HCT116 (cell line): ENCODE measurements around the gene U2AF2. TPM values are rescaled to one million over a fixed set of nuclear protein-coding genes. Genes with fewer than 3 reads are reported as not detected.
A peak's percentile ranks its signal among the peaks of the same experiment; 100 is the strongest.

Experiments
- ATAC-seq: fragments of 200-7000 bp; cut with Tn5 transposase; 2 replicates; pipeline ENCODE4 v1.9.1; 2020; ENCODE audit warnings: mild to moderate bottlenecking, moderate library complexity
- BruUV-seq: library from RNA; stranded (reverse); fragments of 400-500 nt; replicated peaks from 2 replicates; lab custom pipeline; 2021; lab: Mats Ljungman, UMichigan
- CTCF ChIA-PET: fragments of 300-600 bp; sonication (Branson Sonifier 250); formaldehyde crosslinking; loops from one replicate; lab custom pipeline; 2021; ENCODE audit warnings: antibody characterized with exemption; lab: Charles Lee
- POLR2A ChIA-PET: fragments of 300-600, 350-600 bp; sonication (Branson Sonifier 250); formaldehyde crosslinking; loops from one replicate; lab custom pipeline; 2021; ENCODE audit warnings: antibody characterized with exemption; lab: Charles Lee
- RAD21 ChIA-PET, 2 experiments: fragments of 300-600 bp; sonication (Branson Sonifier 250); formaldehyde crosslinking; loops; one replicate each; lab custom pipeline; 2023; ENCODE audit warnings: low total read pairs in 2 of 2; ENCODE audit not compliant: uncharacterized antibody in 2 of 2, unreplicated experiment in 2 of 2, low non-redundant PET in 1 of 2; lab: Charles Lee
- DNase-seq: peaks from one replicate; pipeline ENCODE4 v3.0.0-alpha.2; 2010; ENCODE audit warnings: low read depth, low spot score
- H2AFZ ChIP-seq: fragments of 200-600 bp; shearing (Covaris generic), sonication (generic); 2 replicates; pipeline ENCODE4 v1.6.1; 2017; ENCODE audit warnings: low read depth, mixed run types, mixed read lengths, antibody characterized with exemption, low read length; ENCODE audit not compliant: poor library complexity, severe bottlenecking
- H3K27ac ChIP-seq: 2 replicates; pipeline ENCODE4 v1.5.1; 2012; ENCODE audit warnings: low read depth, low read length
- H3K27me3 ChIP-seq: fragments of 200-600 bp; sonication (generic); 2 replicates; pipeline ENCODE4 v1.6.1; 2016; ENCODE audit warnings: mixed run types, low read length, mixed read lengths; ENCODE audit not compliant: insufficient read depth
- H3K36me3 ChIP-seq, 2 experiments: fragments of 200-500 bp in 1 of 2; fragments of 200-600 bp in 1 of 2; sonication (Bioruptor generic) in 1 of 2; sonication (generic) in 1 of 2; 2 replicates each; pipeline versions ENCODE4 v1.5.1 to v1.6.1; 2014 to 2016; ENCODE audit warnings: low read length in 2 of 2, inconsistent platforms in 1 of 2, mixed read lengths in 1 of 2, mixed run types in 1 of 2; ENCODE audit not compliant: insufficient read depth in 2 of 2, control insufficient read depth in 1 of 2
- H3K4me1 ChIP-seq, 2 experiments: fragments of 200-600 bp in 1 of 2; sonication (generic) in 1 of 2; 2 replicates each; pipeline versions ENCODE4 v1.5.1 to v1.6.1; 2012 to 2017; ENCODE audit warnings: low read length in 2 of 2, inconsistent platforms in 1 of 2, mild to moderate bottlenecking in 1 of 2, mixed read lengths in 1 of 2, mixed run types in 1 of 2, moderate library complexity in 1 of 2; ENCODE audit not compliant: insufficient read depth in 2 of 2, control insufficient read depth in 1 of 2
- H3K4me2 ChIP-seq: fragments of 200-600 bp; sonication (generic); 2 replicates; pipeline ENCODE4 v1.6.1; 2017; ENCODE audit warnings: mixed run types, low read length, mixed read lengths
- H3K4me3 ChIP-seq, 2 experiments: fragments of 200-600 bp in 1 of 2; sonication (generic) in 1 of 2; replicated peaks in 1 of 2; 2 replicates each; pipeline ENCODE4 v1.5.1; 2011 to 2016; ENCODE audit warnings: low read length in 2 of 2, control low read depth in 1 of 2, low read depth in 1 of 2, mild to moderate bottlenecking in 1 of 2, mixed read lengths in 1 of 2, mixed run types in 1 of 2
- H3K79me2 ChIP-seq: fragments of 200-600 bp; sonication (generic); 2 replicates; pipeline ENCODE4 v1.6.1; 2017; ENCODE audit warnings: mild to moderate bottlenecking, mixed run types, low read length, moderate library complexity, mixed read lengths; ENCODE audit not compliant: insufficient read depth
- H3K9ac ChIP-seq: fragments of 200-600 bp; sonication (generic); 2 replicates; pipeline ENCODE4 v1.6.1; 2016; ENCODE audit warnings: low read length, mixed read lengths
- H3K9me2 ChIP-seq: fragments of 200-600 bp; sonication (generic), shearing (Covaris generic); 2 replicates; pipeline ENCODE4 v1.6.1; 2017; ENCODE audit warnings: mixed run types, mild to moderate bottlenecking, moderate library complexity; ENCODE audit not compliant: insufficient read depth
- H3K9me3 ChIP-seq, 2 experiments: fragments of 200-500 bp in 1 of 2; fragments of 200-600 bp in 1 of 2; sonication (Bioruptor generic) in 1 of 2; sonication (generic) in 1 of 2; 2 replicates each; pipeline ENCODE4 v1.6.1; 2014 to 2017; ENCODE audit warnings: low read length in 2 of 2, mixed read lengths in 2 of 2, inconsistent platforms in 1 of 2, low read depth in 1 of 2, mild to moderate bottlenecking in 1 of 2, mixed run types in 1 of 2, moderate library complexity in 1 of 2; ENCODE audit not compliant: control insufficient read depth in 1 of 2, insufficient read depth in 1 of 2
- H4K20me1 ChIP-seq: fragments of 200-600 bp; sonication (generic), shearing (Covaris generic); 2 replicates; pipeline ENCODE4 v1.6.1; 2017; ENCODE audit warnings: mixed run types, mild to moderate bottlenecking, moderate library complexity; ENCODE audit not compliant: insufficient read depth
- ATF3 ChIP-seq: IDR thresholded peaks from 2 replicates; pipeline ENCODE4 v1.6.1; 2012
- CEBPB ChIP-seq: IDR thresholded peaks from 2 replicates; pipeline ENCODE4 v1.6.1; 2012; ENCODE audit warnings: low read depth
- EGR1 ChIP-seq: IDR thresholded peaks from 2 replicates; pipeline ENCODE4 v1.6.1; 2012; ENCODE audit warnings: low read depth
- ELF1 ChIP-seq: IDR thresholded peaks from 2 replicates; pipeline ENCODE4 v1.6.1; 2012; ENCODE audit warnings: low read depth, borderline replicate concordance
- EZH2 ChIP-seq: fragments of 200-600 bp; sonication (generic); IDR thresholded peaks from 2 replicates; pipeline ENCODE4 v1.6.1; 2017; ENCODE audit warnings: antibody characterized with exemption, mixed run types
- FOSL1 ChIP-seq: IDR thresholded peaks from 2 replicates; pipeline ENCODE4 v1.6.1; 2012; ENCODE audit warnings: low read depth
- JUND ChIP-seq: IDR thresholded peaks from 2 replicates; pipeline ENCODE4 v1.6.1; 2012
- MAX ChIP-seq: IDR thresholded peaks from 2 replicates; pipeline ENCODE4 v1.6.1; 2012
- POLR2A ChIP-seq: IDR thresholded peaks from 2 replicates; pipeline ENCODE4 v1.7.0; 2011; ENCODE audit warnings: borderline replicate concordance; ENCODE audit not compliant: insufficient read depth, insufficient read length; ENCODE audit errors: extremely low read depth
- RAD21 ChIP-seq: IDR thresholded peaks from 2 replicates; pipeline ENCODE4 v1.6.1; 2012; ENCODE audit warnings: low read depth, mild to moderate bottlenecking
- REST ChIP-seq: IDR thresholded peaks from 2 replicates; pipeline ENCODE4 v1.6.1; 2012; ENCODE audit warnings: low read depth
- SP1 ChIP-seq: IDR thresholded peaks from 2 replicates; pipeline ENCODE4 v1.6.1; 2012; ENCODE audit warnings: low read depth
- SRF ChIP-seq: IDR thresholded peaks from 2 replicates; pipeline ENCODE4 v1.6.1; 2012; ENCODE audit warnings: low read depth
- YY1 ChIP-seq: IDR thresholded peaks from 2 replicates; pipeline ENCODE4 v1.6.1; 2011; ENCODE audit warnings: low read length, low read depth, moderate library complexity, mild to moderate bottlenecking; ENCODE audit not compliant: insufficient replicate concordance; ENCODE audit errors: extremely low read depth
- ZBTB33 ChIP-seq: IDR thresholded peaks from 2 replicates; pipeline ENCODE4 v1.6.1; 2011; ENCODE audit warnings: mild to moderate bottlenecking, low read length, moderate library complexity; ENCODE audit not compliant: insufficient replicate concordance; ENCODE audit errors: extremely low read depth
- ZFX ChIP-seq: fragments of 450-650 bp; IDR thresholded peaks from 2 replicates; pipeline ENCODE4 v1.6.1; 2017
- intact Hi-C: fragments of 100-400 bp; cut with micrococcal nuclease; formaldehyde crosslinking; loops from 2 replicates; pipeline ENCODE4 v1.10.0; 2022
- total RNA-seq: library from RNA; stranded (reverse); gene quantifications from one replicate; pipeline ENCODE4 v1.2.1, GENCODE V29; 2021; ENCODE audit not compliant: unreplicated experiment

The U2AF2 gene
- total RNA-seq, 1 experiment from 2014 or later = 259 TPM

DNA sequence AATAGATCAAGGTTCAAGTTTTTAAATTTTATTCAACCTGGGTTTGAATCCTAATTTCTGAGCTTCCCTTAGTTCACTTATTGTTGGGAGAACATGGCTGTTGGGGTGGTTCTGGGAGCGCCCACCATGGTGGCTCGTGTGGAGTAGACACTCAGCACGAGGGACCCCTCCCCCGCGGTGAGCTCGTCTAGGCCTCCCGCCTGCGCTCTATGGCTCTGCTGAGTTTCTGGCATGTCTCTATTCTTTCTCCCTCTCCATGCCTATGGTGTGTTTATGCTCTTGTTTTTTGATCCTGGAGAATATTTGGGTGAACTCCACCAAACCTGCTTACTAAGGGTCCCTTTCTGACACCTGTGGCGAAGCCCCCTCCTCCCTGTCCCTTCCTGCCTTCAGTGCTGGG, 18.6 kb downstream of the U2AF2 start:
- H3K9me3 ChIP-seq = no peaks in the 10 kb centered on the region
- CTCF ChIA-PET = interaction anchor here (0.6 to 1.1 kb wide), 4 partner anchors 19 to 206 kb away, joined by 3 to 4 read pairs (median 3); partner anchors contain the start of gene U2AF2
- BruUV-seq = no TSS peak
- ATAC-seq = no peak
- intact Hi-C loops = no loop called here
- RAD21 ChIA-PET = no interaction called here
- no peak for TF ChIP-seq ELF1
- no peak for TF ChIP-seq CEBPB
- TF ChIP-seq ZBTB33 = no peak
- TF ChIP-seq SRF = no peak
- TF ChIP-seq FOSL1 = no peak
- no peak for TF ChIP-seq ATF3
- no peak for TF ChIP-seq JUND
- no peak for TF ChIP-seq YY1
- TF ChIP-seq RAD21 = no peak
- no peak for TF ChIP-seq EGR1
- TF ChIP-seq SP1 = no peak
- TF ChIP-seq POLR2A = no peak
- TF ChIP-seq MAX = no peak
- TF ChIP-seq EZH2 = no peak
- no peak for TF ChIP-seq ZFX
- no peak for TF ChIP-seq REST
- H3K4me3 ChIP-seq = no peak overlapping the region
- 0 out of 2 replicates have a peak overlapping the region, but pooled peaks have one; percentile 39 for H3K27ac ChIP-seq
- peak overlapping the region; percentile 10; the same call in 1 of the 2 replicates for H3K4me2 ChIP-seq
- H3K9ac ChIP-seq = no peak overlapping the region
- H3K79me2 ChIP-seq = peaks cover 92% of the 10 kb centered on the region
- POLR2A ChIA-PET = no interaction called here
- H4K20me1 ChIP-seq = 0 out of 2 replicates have a peak, but pooled peaks cover 8% of the 10 kb centered on the region
- H3K27me3 ChIP-seq = no peaks in the 10 kb centered on the region
- peaks cover 11 to 39% of the 10 kb centered on the region in 2 experiments for H3K4me1 ChIP-seq
- no peak for DNase-seq
- H2AFZ ChIP-seq = no peak overlapping the region
- H3K36me3 ChIP-seq = peaks cover 19 to 41% of the 10 kb centered on the region in 2 experiments; a peak in 3 of 4 replicates
- H3K9me2 ChIP-seq = no peaks in the 10 kb centered on the region
